GM19193 (cell line): ENCODE measurements around the gene ADAMTSL4.

Experiments used
- POLR2A ChIP-seq: IDR thresholded peaks from 4 replicates; pipeline ENCODE4 v1.6.1; 2011; ENCODE audit not compliant: insufficient read depth, insufficient read length; ENCODE audit errors: extremely low read depth

The ADAMTSL4 gene

DNA sequence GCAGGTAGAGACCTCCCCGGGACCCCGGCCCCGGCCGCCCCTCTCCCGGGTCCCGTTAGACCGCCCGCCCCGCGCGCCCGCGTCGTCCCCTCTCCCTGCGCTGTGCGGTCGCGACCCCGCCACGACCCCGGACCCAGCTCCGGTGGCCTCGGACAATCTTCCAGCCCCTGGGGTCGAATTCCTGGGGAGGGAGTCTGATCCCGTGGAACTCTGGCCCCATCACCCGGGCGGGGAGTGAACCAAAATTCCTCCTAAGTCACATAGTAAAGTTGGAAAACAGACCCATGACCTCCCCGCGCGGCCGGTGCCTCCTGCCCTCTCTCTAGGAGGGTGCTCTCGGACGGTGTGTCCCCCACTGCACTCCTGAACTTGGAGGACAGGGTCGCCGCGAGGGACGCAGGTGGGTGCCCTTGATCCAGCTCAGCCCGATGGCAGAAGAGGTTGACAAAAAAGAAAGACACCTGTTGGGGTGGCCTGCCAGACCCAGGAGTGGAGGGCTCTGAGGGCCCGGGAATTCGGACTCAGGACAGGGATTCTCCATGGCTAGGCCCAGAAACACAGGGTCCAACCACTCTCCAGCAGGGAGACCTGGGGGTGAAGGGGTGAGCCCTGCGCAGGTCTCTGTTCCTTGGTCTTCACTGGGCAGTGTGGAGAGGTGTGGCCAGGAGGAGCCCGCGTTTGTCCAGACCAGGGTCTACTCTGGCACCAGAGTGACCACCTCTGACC is 451 bp downstream of the ADAMTSL4 start:
- TF ChIP-seq POLR2A = no peak

DNA sequence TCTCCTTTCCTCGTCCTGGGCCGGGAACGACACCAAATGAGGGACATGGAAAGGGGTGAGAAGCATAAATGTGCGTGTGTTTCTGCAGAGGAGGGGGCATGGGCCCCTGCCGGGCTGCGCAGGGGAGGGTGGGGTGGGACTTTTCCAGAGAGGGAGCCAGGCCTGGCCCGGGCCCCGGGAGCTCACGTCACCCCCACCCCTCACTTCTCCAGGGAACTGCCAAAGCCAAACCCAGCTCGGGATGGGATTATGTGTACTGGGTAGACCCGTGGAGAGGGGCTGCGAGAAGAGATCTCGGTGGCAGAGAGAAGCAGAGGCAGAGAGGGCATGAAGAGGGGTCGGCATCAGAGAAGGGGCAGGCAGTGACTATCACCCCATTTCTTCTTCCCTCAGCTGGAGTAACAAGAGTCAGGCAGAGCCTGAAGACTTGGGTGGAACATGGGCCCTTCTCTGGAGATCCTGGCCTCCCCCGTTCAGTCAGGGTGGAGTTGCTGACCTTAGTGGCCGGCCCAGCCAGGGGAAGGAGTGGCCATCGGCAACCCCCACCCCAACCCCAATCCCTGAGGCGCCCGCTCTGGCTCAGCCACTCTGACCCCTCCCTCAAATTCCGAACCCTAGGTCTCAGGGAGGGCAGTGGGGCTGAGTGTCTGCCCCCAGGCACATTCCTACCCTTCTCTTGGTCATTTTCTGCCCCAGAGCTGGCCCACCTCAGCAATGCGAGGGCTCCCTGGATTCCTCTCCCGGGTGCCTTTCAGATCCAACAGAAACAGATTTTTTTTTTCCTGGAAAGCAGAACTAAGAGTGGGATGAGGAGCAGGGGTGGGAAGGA is 1.2 kb downstream of the ADAMTSL4 start:
- TF ChIP-seq POLR2A = no peak

DNA sequence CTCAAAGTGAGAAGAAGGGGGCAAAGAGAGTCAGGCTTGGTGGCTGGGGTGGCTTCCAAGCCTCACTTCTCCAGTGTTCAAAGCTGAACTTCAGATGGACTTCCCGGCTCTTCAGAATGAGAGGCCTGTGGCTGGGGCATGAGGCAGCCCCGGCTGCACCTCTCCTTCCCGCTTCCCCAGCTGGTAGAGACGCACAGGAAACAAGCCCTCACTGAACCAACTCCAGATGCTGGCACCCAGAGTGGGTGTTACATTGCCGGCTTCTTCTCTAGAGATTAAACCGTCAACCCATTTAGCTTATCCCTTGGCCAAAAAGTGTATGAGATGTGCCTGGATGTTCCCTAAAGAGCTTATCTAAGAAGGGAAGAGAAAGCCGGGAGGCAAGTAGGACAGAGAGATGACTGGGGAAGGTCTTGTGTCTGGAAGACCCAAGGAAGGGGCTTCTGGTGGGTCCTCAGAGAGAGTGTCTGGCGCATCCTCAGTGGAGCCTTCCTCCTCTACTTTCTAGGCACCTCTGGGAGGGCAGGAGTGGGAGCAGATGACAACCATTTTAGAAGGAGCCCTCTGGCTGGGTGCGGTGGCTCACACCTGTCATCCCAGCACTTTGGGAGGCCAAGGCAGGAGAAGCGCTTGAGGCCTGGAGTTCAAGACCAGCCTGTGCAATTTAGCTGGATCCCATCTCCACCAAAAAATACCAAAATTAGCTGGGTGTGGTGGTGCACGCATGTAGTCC is 2.0 kb downstream of the ADAMTSL4 start:
- no peak for TF ChIP-seq POLR2A

DNA sequence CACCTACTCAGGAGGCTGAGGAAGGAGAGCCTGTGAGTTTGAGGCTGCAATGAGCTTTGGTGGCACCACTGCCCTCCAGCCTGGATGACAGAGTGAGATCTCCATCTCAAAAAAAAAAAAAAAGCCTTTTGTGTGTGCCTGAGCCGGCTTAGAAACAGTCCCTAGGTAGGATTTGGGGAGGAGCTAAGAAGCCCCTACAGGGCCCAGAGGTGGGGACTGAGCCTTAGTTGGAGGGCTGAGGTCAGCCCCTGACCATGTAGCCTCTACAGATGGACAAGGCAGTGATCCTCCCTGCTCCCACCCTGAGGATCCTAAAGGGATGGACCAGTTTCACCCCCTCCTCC is 2.5 kb downstream of the ADAMTSL4 start:
- TF ChIP-seq POLR2A = no peak

DNA sequence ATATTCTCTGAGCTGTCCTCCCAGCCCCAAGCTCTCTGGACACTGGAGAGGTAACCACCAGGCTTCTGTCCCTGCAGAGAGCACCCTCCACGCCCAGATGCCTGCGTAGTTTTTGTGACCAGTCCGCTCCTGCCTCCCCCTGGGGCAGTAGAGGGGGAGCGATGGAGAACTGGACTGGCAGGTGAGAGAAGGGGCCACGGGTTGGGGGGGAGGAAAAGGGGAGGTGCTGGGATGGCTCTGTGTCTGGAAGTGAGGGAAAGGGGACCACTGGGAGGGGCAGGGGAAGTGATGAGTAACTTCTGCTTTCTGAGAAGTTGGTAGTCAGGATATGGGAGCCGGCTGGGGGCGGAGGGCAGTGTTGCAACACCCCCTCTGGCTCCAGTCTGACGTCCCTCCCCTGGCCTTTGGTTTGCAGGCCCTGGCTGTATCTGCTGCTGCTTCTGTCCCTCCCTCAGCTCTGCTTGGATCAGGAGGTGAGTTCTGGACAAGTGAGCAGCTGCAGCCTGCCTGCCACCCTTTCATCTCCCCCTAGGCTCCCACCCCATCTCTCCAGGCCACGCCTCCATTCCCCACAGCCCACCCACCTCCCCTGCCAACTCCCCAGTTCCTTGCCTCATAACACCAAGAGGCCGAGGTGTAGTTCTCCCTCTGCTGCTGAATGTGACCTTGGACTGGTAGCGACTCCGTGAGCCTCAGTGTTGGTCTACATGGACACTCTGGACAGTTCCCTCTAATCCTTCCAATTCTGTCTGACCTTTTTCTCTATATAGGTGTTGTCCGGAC is 3.1 kb downstream of the ADAMTSL4 start:
- TF ChIP-seq POLR2A = no peak

DNA sequence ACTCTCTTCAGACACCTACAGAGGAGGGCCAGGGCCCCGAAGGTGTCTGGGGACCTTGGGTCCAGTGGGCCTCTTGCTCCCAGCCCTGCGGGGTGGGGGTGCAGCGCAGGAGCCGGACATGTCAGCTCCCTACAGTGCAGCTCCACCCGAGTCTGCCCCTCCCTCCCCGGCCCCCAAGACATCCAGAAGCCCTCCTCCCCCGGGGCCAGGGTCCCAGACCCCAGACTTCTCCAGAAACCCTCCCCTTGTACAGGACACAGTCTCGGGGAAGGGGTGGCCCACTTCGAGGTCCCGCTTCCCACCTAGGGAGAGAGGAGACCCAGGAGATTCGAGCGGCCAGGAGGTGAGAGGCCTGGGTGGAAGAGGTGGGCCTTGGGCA is 3.7 kb downstream of the ADAMTSL4 start:
- TF ChIP-seq POLR2A = no peak

DNA sequence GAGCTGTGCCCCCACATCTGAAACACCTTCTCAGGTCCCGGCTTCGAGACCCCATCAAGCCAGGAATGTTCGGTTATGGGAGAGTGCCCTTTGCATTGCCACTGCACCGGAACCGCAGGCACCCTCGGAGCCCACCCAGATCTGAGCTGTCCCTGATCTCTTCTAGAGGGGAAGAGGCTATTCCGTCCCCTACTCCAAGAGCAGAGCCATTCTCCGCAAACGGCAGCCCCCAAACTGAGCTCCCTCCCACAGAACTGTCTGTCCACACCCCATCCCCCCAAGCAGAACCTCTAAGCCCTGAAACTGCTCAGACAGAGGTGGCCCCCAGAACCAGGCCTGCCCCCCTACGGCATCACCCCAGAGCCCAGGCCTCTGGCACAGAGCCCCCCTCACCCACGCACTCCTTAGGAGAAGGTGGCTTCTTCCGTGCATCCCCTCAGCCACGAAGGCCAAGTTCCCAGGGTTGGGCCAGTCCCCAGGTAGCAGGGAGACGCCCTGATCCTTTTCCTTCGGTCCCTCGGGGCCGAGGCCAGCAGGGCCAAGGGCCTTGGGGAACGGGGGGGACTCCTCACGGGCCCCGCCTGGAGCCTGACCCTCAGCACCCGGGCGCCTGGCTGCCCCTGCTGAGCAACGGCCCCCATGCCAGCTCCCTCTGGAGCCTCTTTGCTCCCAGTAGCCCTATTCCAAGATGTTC is 4.3 kb downstream of the ADAMTSL4 start:
- TF ChIP-seq POLR2A = no peak

DNA sequence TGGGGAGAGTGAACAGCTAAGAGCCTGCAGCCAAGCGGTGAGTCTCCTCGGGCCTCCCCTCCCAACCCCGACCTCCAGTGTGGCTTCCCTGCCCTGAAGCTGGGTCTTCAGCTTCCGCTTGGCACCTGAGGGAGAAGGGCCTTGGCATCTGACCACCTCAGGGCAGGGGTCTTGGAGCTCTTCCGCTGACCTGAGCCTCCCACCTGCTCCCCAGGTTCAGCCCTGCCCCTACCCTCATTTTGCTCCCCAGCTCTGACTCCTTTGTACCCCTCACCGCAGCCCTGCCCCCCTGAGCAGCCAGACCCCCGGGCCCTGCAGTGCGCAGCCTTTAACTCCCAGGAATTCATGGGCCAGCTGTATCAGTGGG is 4.9 kb downstream of the ADAMTSL4 start:
- no peak for TF ChIP-seq POLR2A

DNA sequence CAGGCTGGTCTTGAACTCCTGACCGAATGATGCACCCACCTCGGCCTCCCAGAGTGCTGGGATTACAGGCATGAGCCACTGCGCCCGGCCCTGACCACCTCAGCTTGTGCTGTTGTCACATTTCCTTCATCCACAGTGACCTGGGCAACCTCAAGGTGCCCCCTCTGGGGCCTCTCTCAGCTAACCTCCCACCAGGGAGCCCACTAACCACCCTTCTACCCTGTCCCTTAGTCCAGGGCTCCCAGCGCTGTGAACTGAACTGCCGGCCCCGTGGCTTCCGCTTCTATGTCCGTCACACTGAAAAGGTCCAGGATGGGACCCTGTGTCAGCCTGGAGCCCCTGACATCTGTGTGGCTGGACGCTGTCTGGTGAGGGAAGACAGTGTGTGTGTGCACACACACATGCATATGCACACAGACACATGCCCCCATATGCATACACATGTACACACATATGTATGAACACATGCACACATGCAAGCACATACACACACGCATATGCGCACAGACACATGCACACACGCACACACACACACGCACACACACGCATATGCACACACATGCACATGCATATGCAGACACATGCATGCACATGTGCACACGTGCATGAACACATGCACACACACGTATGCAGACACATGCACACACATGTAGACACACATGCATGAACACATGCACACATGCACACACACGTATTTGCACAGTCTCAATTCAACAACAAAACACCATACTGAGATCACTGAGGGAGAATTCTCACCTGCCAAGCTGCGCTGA is 6.2 kb downstream of the ADAMTSL4 start:
- no peak for TF ChIP-seq POLR2A

DNA sequence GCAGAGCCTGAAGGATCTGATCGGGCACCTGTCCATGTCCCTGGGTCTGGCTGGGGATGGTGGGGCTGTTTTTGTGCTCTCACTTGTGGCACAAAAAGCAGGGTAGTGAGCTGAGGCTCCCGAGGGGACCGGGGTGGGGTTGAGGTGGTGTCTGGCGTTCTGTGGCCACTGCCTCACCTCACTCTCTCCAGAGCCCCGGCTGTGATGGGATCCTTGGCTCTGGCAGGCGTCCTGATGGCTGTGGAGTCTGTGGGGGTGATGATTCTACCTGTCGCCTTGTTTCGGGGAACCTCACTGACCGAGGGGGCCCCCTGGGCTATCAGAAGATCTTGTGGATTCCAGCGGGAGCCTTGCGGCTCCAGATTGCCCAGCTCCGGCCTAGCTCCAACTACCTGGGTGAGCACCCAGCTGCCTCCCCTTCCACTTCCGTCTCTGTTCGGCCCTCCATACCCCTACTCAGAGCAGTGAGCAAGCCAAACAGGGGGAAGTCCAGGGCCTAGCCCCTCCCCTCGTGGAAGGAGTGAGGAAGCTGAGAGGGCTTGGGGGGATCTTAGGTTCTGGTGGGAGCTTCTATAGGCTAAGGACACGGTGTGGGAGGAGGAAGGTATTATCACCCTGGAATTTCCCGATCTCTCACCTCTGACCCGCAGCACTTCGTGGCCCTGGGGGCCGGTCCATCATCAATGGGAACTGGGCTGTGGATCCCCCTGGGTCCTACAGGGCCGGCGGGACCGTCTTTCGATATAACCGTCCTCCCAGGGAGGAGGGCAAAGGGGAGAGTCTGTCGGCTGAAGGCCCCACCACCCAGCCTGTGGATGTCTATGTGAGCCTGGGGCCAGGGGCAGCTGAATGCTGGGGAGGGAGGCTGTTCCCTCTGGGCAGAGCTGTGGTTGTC is 7.0 kb downstream of the ADAMTSL4 start:
- no peak for TF ChIP-seq POLR2A

DNA sequence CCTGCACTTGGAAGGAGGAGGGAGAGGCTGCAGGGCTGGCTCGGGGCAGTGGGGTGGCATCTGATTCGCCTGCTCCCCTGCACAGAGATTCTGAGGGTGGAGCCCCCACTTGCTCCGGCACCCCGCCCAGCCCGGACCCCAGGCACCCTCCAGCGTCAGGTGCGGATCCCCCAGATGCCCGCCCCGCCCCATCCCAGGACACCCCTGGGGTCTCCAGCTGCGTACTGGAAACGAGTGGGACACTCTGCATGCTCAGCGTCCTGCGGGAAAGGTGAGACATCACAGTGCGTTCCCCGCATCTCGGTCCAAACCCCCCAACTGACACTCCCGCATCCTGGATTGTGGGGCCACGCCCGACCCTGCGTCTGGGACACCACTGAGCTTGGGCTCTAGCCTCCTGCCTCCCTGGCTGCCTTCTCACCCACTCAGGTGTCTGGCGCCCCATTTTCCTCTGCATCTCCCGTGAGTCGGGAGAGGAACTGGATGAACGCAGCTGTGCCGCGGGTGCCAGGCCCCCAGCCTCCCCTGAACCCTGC is 7.9 kb downstream of the ADAMTSL4 start:
- TF ChIP-seq POLR2A = no peak

DNA sequence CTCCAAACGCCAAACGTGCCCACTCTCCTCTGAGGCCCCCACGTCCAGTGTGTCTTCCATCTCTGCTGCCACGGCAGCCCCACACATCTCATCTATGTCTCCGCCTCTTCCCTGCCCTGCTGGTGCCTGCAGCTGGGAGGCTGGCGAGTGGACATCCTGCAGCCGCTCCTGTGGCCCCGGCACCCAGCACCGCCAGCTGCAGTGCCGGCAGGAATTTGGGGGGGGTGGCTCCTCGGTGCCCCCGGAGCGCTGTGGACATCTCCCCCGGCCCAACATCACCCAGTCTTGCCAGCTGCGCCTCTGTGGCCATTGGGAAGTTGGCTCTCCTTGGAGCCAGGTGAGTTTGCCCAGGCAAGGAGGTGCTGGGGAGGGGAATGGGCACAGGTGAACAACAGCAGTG is 8.6 kb downstream of the ADAMTSL4 start:
- TF ChIP-seq POLR2A = no peak
